GM13977 (cell line): Measurements from ENCODE around the gene CCDC57.

Source experiments
- DNase-seq: peaks from one replicate; pipeline ENCODE4 v3.0.0; 2012; ENCODE audit warnings: low spot score
- CTCF ChIP-seq: IDR thresholded peaks from 2 replicates; pipeline ENCODE4 v1.5.1; 2012; ENCODE audit warnings: mild to moderate bottlenecking, control low read depth; ENCODE audit not compliant: insufficient read depth; ENCODE audit errors: extremely low read depth, missing control alignments
- in situ Hi-C: fragments of 300-500 bp; cut with MboI; formaldehyde crosslinking; loops from one replicate; pipeline ENCODE4 v1.12.0; 2022; ENCODE audit warnings: low sequenced_read_pairs, low pct_unique_long_range_greater_than_20kb, mixed read lengths, inconsistent platforms; ENCODE audit not compliant: unreplicated experiment

CCDC57 gene

GRCh38 chr17:82245134-82246039 lies 32.7 kb upstream of the CCDC57 start:
- no peak for DNase-seq
- TF ChIP-seq CTCF = no peak
- in situ Hi-C loops = no loop called here

GRCh38 chr17:82244413-82245133 lies 31.9 kb upstream of the CCDC57 start:
- in situ Hi-C loops = no loop called here
- TF ChIP-seq CTCF = peak; percentile 27
- no peak for DNase-seq

- in situ Hi-C loops = no loop called here
- TF ChIP-seq CTCF = no peak
- DNase-seq = no peak
Measured at GRCh38 chr17:82243648-82244412, 31.2 kb upstream of the CCDC57 start.

GRCh38 chr17:82242977-82243647 lies 30.5 kb upstream of the CCDC57 start:
- no peak for TF ChIP-seq CTCF
- no peak for DNase-seq
- in situ Hi-C loops = no loop called here

- TF ChIP-seq CTCF = no peak
- DNase-seq = no peak
- in situ Hi-C loops = no loop called here
Measured at GRCh38 chr17:82242698-82242976, 30.0 kb upstream of the CCDC57 start.
